Osteoblast (primary cell): ENCODE data around the gene PTGER3. TPM values are rescaled to one million over a fixed set of nuclear protein-coding genes. Genes with fewer than 3 reads are reported as not detected.
A peak's percentile ranks its signal among the peaks of the same experiment; 100 is the strongest.

ENCODE experiments used
- DNase-seq: peaks from one replicate; pipeline ENCODE4 v3.0.0; 2011; ENCODE audit warnings: low spot score, mixed read lengths; ENCODE audit not compliant: insufficient read length; ENCODE audit errors: missing footprints
- H2AFZ ChIP-seq: 2 replicates; pipeline ENCODE4 v1.6.0; 2011; ENCODE audit warnings: mild to moderate bottlenecking, low read length
- H3K27ac ChIP-seq: 2 replicates; pipeline ENCODE4 v1.5.1; 2011; ENCODE audit warnings: mild to moderate bottlenecking, low read depth, low read length, moderate library complexity
- H3K27me3 ChIP-seq: 2 replicates; pipeline ENCODE4 v1.6.0; 2012; ENCODE audit warnings: mild to moderate bottlenecking, control low read depth, inconsistent platforms, low read length, moderate library complexity; ENCODE audit not compliant: insufficient read depth
- H3K36me3 ChIP-seq: 2 replicates; pipeline ENCODE4 v1.5.1; 2011; ENCODE audit warnings: mild to moderate bottlenecking, low read length, control low read depth, moderate library complexity; ENCODE audit not compliant: insufficient read depth
- H3K4me1 ChIP-seq: 2 replicates; pipeline ENCODE4 v1.5.1; 2011; ENCODE audit warnings: mild to moderate bottlenecking, low read length, control low read depth, moderate library complexity; ENCODE audit not compliant: insufficient read depth
- H3K4me2 ChIP-seq: 2 replicates; pipeline ENCODE4 v1.6.0; 2011; ENCODE audit warnings: mild to moderate bottlenecking, low read length; ENCODE audit not compliant: insufficient read depth
- H3K4me3 ChIP-seq: fragments of 200-600 bp; sonication (generic); 3 replicates; pipeline ENCODE4 v1.5.1; 2012; ENCODE audit warnings: mild to moderate bottlenecking, low read length, inconsistent platforms; ENCODE audit not compliant: insufficient read depth
- H3K79me2 ChIP-seq: 2 replicates; pipeline ENCODE4 v1.6.0; 2012; ENCODE audit warnings: mild to moderate bottlenecking, low read length, control low read depth, inconsistent platforms; ENCODE audit not compliant: insufficient read depth
- H3K9me3 ChIP-seq: 2 replicates; pipeline ENCODE4 v1.5.1; 2011; ENCODE audit warnings: low read depth, low read length, control low read depth
- H4K20me1 ChIP-seq: 2 replicates; pipeline ENCODE4 v1.6.0; 2012; ENCODE audit warnings: mild to moderate bottlenecking, low read length, control low read depth; ENCODE audit not compliant: insufficient read depth
- total RNA-seq: library from RNA; depleted of rRNA; stranded (reverse); fragments of >200 nt; gene quantifications from 2 replicates; pipeline ENCODE4 v1.2.3, GENCODE V29; 2012
- TF ChIP-seq, protein P1 (sequence below): IDR thresholded peaks from 2 replicates; pipeline ENCODE4 v1.5.1; 2011; ENCODE audit warnings: mild to moderate bottlenecking, low read depth, low read length, moderate library complexity; ENCODE audit errors: extremely low read depth

Gene PTGER3
- total RNA-seq, 1 donor, result not detected

DNA sequence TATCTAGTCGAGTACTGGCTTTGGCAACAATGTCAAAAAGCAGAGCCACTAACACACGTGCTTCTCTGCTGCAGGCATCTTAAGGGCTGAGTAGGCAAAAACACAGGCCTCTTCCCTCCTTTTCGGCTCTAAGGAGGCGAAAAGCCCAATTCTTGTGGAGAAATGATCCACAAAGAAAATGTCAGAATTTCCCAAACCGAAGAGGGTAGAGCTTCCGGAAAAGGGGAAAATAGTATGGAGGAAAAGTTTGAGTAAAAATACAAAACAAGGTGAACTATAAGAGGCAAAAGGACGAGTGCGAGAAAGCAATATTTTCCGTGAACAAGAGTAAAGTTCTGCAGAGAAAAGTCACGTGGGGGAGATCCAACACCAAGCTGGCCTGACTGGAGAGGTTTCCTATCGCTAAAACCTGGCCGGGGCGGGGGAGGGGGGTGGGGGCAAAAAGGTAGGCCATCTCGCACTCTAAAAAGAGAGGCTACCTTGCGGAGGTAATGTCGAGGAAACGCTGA lies 32.7 kb upstream of the PTGER3 start:
- Histone ChIP-seq H3K27me3 (no peaks in the 10 kb centered on the region), H2AFZ (peak overlapping the region; percentile 92), H3K27ac (peak overlapping the region; percentile 100), H3K4me2 (peak overlapping the region; percentile 96), H3K9me3 (no peaks in the 10 kb centered on the region), H3K4me1 (peaks cover 24% of the 10 kb centered on the region), H3K4me3 (peak overlapping the region; percentile 93), H3K36me3 (peaks cover 33% of the 10 kb centered on the region), H3K79me2 (peaks cover 51% of the 10 kb centered on the region), H4K20me1 (peaks cover 33% of the 10 kb centered on the region)
- DNase-seq, result no peak
- TF ChIP-seq, protein P1, sequence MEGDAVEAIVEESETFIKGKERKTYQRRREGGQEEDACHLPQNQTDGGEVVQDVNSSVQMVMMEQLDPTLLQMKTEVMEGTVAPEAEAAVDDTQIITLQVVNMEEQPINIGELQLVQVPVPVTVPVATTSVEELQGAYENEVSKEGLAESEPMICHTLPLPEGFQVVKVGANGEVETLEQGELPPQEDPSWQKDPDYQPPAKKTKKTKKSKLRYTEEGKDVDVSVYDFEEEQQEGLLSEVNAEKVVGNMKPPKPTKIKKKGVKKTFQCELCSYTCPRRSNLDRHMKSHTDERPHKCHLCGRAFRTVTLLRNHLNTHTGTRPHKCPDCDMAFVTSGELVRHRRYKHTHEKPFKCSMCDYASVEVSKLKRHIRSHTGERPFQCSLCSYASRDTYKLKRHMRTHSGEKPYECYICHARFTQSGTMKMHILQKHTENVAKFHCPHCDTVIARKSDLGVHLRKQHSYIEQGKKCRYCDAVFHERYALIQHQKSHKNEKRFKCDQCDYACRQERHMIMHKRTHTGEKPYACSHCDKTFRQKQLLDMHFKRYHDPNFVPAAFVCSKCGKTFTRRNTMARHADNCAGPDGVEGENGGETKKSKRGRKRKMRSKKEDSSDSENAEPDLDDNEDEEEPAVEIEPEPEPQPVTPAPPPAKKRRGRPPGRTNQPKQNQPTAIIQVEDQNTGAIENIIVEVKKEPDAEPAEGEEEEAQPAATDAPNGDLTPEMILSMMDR, result no peak

DNA sequence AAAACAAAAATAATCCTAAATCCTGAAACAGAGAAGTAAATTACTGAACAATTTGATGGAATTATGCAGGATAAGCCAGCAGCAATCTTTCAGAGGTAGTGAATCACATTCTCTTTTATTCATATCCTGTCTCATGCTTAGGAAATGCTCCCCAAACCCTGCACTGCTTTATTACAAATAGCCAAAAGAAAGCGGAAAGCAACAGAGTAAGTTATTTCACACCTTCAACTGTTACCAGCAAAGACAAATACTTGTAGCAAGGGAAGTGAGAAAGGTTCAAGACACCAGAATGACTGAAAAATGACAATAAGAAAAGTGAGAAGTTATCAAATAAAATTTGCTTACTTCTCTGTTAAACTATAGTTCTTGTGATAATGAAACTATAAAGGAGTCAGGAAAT lies 27.1 kb upstream of the PTGER3 start:
- Histone ChIP-seq H3K4me2 (no peak overlapping the region), H3K36me3 (peaks cover 85% of the 10 kb centered on the region), H3K27ac (peak overlapping the region; percentile 26), H3K9me3 (no peaks in the 10 kb centered on the region), H2AFZ (no peak overlapping the region), H4K20me1 (peaks cover 35% of the 10 kb centered on the region), H3K79me2 (peaks cover 62% of the 10 kb centered on the region), H3K4me1 (peaks cover 15% of the 10 kb centered on the region), H3K4me3 (no peak overlapping the region), H3K27me3 (no peaks in the 10 kb centered on the region)
- DNase-seq, result no peak
- TF ChIP-seq, protein P1, result no peak

DNA sequence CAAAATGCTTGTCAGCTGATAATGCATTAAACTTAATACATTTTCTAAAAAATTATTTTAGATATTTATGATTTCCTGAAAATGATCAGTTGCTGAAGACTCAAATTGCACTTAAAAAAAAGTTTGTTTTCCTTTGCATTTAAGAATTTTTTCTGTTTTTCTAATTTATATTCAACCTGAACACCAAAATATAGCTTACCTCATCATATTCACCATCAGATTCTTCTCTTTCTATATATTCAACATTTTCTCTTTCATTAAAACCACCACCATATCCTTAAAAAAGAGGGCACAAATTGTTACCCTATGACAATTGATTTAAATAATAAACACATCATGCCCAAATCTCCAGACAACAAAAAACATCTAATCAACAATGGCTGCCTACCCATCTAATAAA lies 24.7 kb upstream of the PTGER3 start:
- Histone ChIP-seq H2AFZ (no peak overlapping the region), H3K4me1 (no peaks in the 10 kb centered on the region), H3K36me3 (peaks cover 96% of the 10 kb centered on the region), H3K9me3 (no peaks in the 10 kb centered on the region), H4K20me1 (peaks cover 17% of the 10 kb centered on the region), H3K27me3 (no peaks in the 10 kb centered on the region), H3K4me3 (no peak overlapping the region), H3K4me2 (no peak overlapping the region), H3K27ac (no peak overlapping the region), H3K79me2 (peaks cover 39% of the 10 kb centered on the region)
- DNase-seq, result no peak
- TF ChIP-seq, protein P1, result no peak

DNA sequence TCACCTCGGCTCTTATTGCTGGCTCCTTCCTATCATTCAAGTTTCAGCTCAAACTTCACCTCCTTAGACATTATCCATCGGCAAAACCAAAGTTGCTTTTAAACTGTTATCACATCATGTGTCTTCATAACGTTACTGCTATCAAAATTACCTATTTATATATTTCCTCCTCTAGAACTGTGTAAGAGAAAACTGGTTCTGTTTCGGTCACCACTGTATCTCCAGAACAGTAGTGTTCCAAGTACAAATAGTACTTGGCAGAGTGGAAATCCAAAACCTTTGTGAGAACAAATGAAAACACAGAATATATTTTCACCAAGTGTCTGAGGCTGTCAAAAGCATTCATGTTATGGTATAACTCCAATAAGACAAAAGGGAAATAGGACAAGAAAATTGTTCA lies 24.1 kb upstream of the PTGER3 start:
- Histone ChIP-seq H3K9me3 (no peaks in the 10 kb centered on the region), H3K79me2 (peaks cover 36% of the 10 kb centered on the region), H4K20me1 (peaks cover 17% of the 10 kb centered on the region), H3K27me3 (no peaks in the 10 kb centered on the region), H3K27ac (no peak overlapping the region), H2AFZ (no peak overlapping the region), H3K36me3 (peaks cover 96% of the 10 kb centered on the region), H3K4me2 (no peak overlapping the region), H3K4me3 (no peak overlapping the region), H3K4me1 (no peaks in the 10 kb centered on the region)
- TF ChIP-seq, protein P1, result no peak
- no peak for DNase-seq
